Keratinocyte (primary cell): Measurements from ENCODE around the gene B3GLCT.

Source experiments
- CTCF ChIP-seq, 3 experiments: IDR thresholded peaks in 1 of 3; conservative IDR thresholded peaks in 1 of 3; optimal IDR thresholded peaks in 1 of 3; 2 replicates in 2 of 3; 3 replicates in 1 of 3; pipeline versions ENCODE3 to v1.5.1; 2011; ENCODE audit warnings: low read length in 3 of 3, mild to moderate bottlenecking in 3 of 3, moderate library complexity in 2 of 3, control low read depth in 1 of 3, inconsistent platforms in 1 of 3; ENCODE audit not compliant: insufficient read depth in 2 of 3; ENCODE audit errors: extremely low read depth in 1 of 3
- EZH2 ChIP-seq: IDR thresholded peaks from one replicate; pipeline ENCODE4 v1.6.1; 2012; ENCODE audit warnings: inconsistent platforms, mild to moderate bottlenecking, low read length, moderate library complexity

- TF ChIP-seq CTCF (optimal IDR thresholded peaks at IDR 0.05 in 1 of 3, IDR thresholded peaks at IDR 0.05 in 1 of 3, conservative IDR thresholded peaks at IDR 0.05 in 1 of 3; ENCODE audit: extremely low read depth in 1 of 3, insufficient read depth in 2 of 3, low read length in 3 of 3) (no peak), EZH2 (no peak)
Observed at GRCh38 chr13:31357581-31357980, 157.8 kb downstream of the B3GLCT start.
